ENCODE data around the gene ITPR1. TPM values are rescaled to one million over a fixed set of nuclear protein-coding genes. Genes with fewer than 3 reads are reported as not detected.

Gene ITPR1
- total and polyA plus RNA-seq, 2 of the 4 experiments (the other 2 are of a cell fraction), result 1.8 to 5.7 TPM

- H3K27ac ChIP-seq (ENCODE audit: insufficient read depth, low read length), result no peak overlapping the region
- H3K4me2 ChIP-seq (ENCODE audit: low read depth, low read length), result no peak overlapping the region
- ATAC-seq (ENCODE audit: low read depth) (no peak), DNase-seq (no peak)
- H3K23ac ChIP-seq (ENCODE audit: low read depth, low read length), result no peak overlapping the region
- H4K8ac ChIP-seq (ENCODE audit: low read depth in 2 of 2, low read length in 2 of 2), result no peak overlapping the region
- H4K5ac ChIP-seq (ENCODE audit: low read depth, low read length), result no peak overlapping the region
- no peaks in the 10 kb centered on the region for H3K9me1 ChIP-seq (ENCODE audit: insufficient read depth, low read length)
- no peak overlapping the region for H3K56ac ChIP-seq (ENCODE audit: extremely low read depth, insufficient read depth, low read length)
- ChIA-PET CTCF (interaction anchor here (0.7 kb wide), 1 partner anchor 22 kb away, joined by 3 read pairs; no protein-coding TSS in a partner anchor), POLR2A (ENCODE audit: unreplicated experiment) (no interaction called here)
- no peak overlapping the region for H2AK9ac ChIP-seq (replicated peaks; ENCODE audit: low read depth, low read length, poor library complexity)
- H2BK15ac ChIP-seq (ENCODE audit: low read depth, low read length), result no peak overlapping the region
- in situ Hi-C loops (cut with MboI; ENCODE audit: low sequenced_read_pairs), result no loop called here
- H3K79me1 ChIP-seq (ENCODE audit: low read depth in 1 of 2, low read length in 2 of 2), result no peaks in the 10 kb centered on the region
- TF ChIP-seq RCOR1 (IDR thresholded peaks at IDR 0.05; ENCODE audit: insufficient replicate concordance, low read length), result no peak
- no peak for TF ChIP-seq MAFK (IDR thresholded peaks at IDR 0.05; ENCODE audit: low read depth, low read length)
- TF ChIP-seq CHD1 (IDR thresholded peaks at IDR 0.05; ENCODE audit: low read depth, low read length), result no peak
- no peak for TF ChIP-seq CEBPB (IDR thresholded peaks at IDR 0.05; ENCODE audit: low read depth, low read length)
- TF ChIP-seq USF2 (IDR thresholded peaks at IDR 0.05; ENCODE audit: low read depth, low read length), result no peak
- no peak for TF ChIP-seq SMC3 (IDR thresholded peaks at IDR 0.05; ENCODE audit: low read depth, low read length)
- no peak for TF ChIP-seq BHLHE40 (IDR thresholded peaks at IDR 0.05; ENCODE audit: low read depth, low read length)
- no peak for TF ChIP-seq POLR2A (IDR thresholded peaks at IDR 0.05; ENCODE audit: low read depth, low read length)
- TF ChIP-seq RAD21 (IDR thresholded peaks at IDR 0.05; ENCODE audit: low read length), result no peak
- no peak for TF ChIP-seq MAZ (IDR thresholded peaks at IDR 0.05; ENCODE audit: borderline replicate concordance, low read depth, low read length)
- no peak for TF ChIP-seq FOS (IDR thresholded peaks at IDR 0.05; ENCODE audit: low read depth, low read length)
- no peak for TF ChIP-seq MXI1 (IDR thresholded peaks at IDR 0.05; ENCODE audit: borderline replicate concordance, low read depth, low read length)
- TF ChIP-seq RFX5 (IDR thresholded peaks at IDR 0.05; ENCODE audit: low read depth, low read length), result no peak
- TF ChIP-seq CTCF (conservative IDR thresholded peaks at IDR 0.05; ENCODE audit: low read depth, low read length), result no peak
- TF ChIP-seq ELK1 (IDR thresholded peaks at IDR 0.05; ENCODE audit: borderline replicate concordance, low read depth, low read length), result no peak
- no peak for TF ChIP-seq NFE2L2 (IDR thresholded peaks at IDR 0.05; ENCODE audit: low read depth, low read length)
- no CpG with 5 or more reads among the region's 3 CpGs for WGBS, 2 experiments (ENCODE audit: extremely low coverage in 2 of 2, insufficient read length in 1 of 2)
- H3K4me3 ChIP-seq (ENCODE audit: insufficient read depth, low read depth, low read length), result no peak overlapping the region
- H3K9ac ChIP-seq (ENCODE audit: low read depth, low read length), result no peak overlapping the region
- H2BK20ac ChIP-seq (ENCODE audit: low read depth, low read length), result no peak overlapping the region
- no TSS peak for BruUV-seq (replicated peaks)
- H2BK5ac ChIP-seq (ENCODE audit: low read depth, low read length, poor library complexity, severe bottlenecking), result no peak overlapping the region
- no peak overlapping the region for H2AK5ac ChIP-seq (ENCODE audit: low read depth, low read length)
- H3K27me3 ChIP-seq (ENCODE audit: control insufficient read depth, insufficient read depth, low read length), result peaks cover 18% of the 10 kb centered on the region
- H3K9me3 ChIP-seq (ENCODE audit: control insufficient read depth, insufficient read depth, low read length), result peaks cover 3% of the 10 kb centered on the region
- H3K18ac ChIP-seq (ENCODE audit: low read depth, low read length), result no peak overlapping the region
- H2BK120ac ChIP-seq (ENCODE audit: low read depth, low read length), result no peak overlapping the region
- no peaks in the 10 kb centered on the region for H3K4me1 ChIP-seq (ENCODE audit: control insufficient read depth, insufficient read depth, low read length)
- no peak overlapping the region for H2AFZ ChIP-seq (replicated peaks; ENCODE audit: low read length, poor library complexity)
- H3K14ac ChIP-seq (replicated peaks; ENCODE audit: low read depth, low read length), result no peak overlapping the region
- no peak overlapping the region for H3K4ac ChIP-seq (ENCODE audit: low read depth, low read length)
- no peak overlapping the region for H4K91ac ChIP-seq (ENCODE audit: insufficient read depth, low read depth, low read length)
- dilution Hi-C loops (cut with HindIII; ENCODE audit: low sequenced_read_pairs, unreplicated experiment), result no loop called here
- H3K36me3 ChIP-seq (ENCODE audit: control insufficient read depth, insufficient read depth, low read length), result no peaks in the 10 kb centered on the region
- no peaks in the 10 kb centered on the region for H4K20me1 ChIP-seq (ENCODE audit: insufficient read depth, low read length)
- intact Hi-C loops (cut with micrococcal nuclease), result no loop called here
These were observed 263.9 kb downstream of the ITPR1 start for GRCh38 chr3:4756855-4757574.
